HG03060 (cell line): Measurements from ENCODE around the gene UBE3A.

Experiments
- ATAC-seq: cut with Tn5 transposase; IDR thresholded peaks from one replicate; pipeline ENCODE4 v1.9.1; 2021; ENCODE audit warnings: low read depth, moderate number of reproducible peaks; ENCODE audit not compliant: unreplicated experiment

Gene UBE3A

GRCh38 chr15:25335279-25335678, 103.5 kb downstream of the UBE3A start:
- no peak for ATAC-seq

GRCh38 chr15:25333049-25333448, 105.8 kb downstream of the UBE3A start:
- ATAC-seq = no peak

GRCh38 chr15:25332306-25332705, 106.5 kb downstream of the UBE3A start:
- no peak for ATAC-seq

- ATAC-seq = no peak
Measured at GRCh38 chr15:25331860-25332259, 107.0 kb downstream of the UBE3A start.

- no peak for ATAC-seq
Measured at GRCh38 chr15:25331404-25331803, 107.4 kb downstream of the UBE3A start.

- no peak for ATAC-seq
Measured at GRCh38 chr15:25329696-25330095, 109.1 kb downstream of the UBE3A start.

- no peak for ATAC-seq
Measured at GRCh38 chr15:25327686-25328085, 111.1 kb downstream of the UBE3A start.

- no peak for ATAC-seq
Measured at GRCh38 chr15:25325187-25325586, 113.6 kb downstream of the UBE3A start.

- no peak for ATAC-seq
Measured at GRCh38 chr15:25323420-25323819, 115.4 kb downstream of the UBE3A start.

GRCh38 chr15:25287823-25288222, 151.0 kb downstream of the UBE3A start:
- no peak for ATAC-seq
